HepG2 (cell line): Measurements from ENCODE around the gene PTGR1. TPM values are rescaled to one million over a fixed set of nuclear protein-coding genes. Genes with fewer than 3 reads are reported as not detected.
A peak's percentile ranks its signal among the peaks of the same experiment; 100 is the strongest.

Experiments
- CERS6 ChIP-seq: sonication (generic); formaldehyde crosslinking; IDR thresholded peaks from 2 replicates; pipeline ENCODE4 v1.5.0; 2020; ENCODE audit warnings: missing genetic modification reagents
- DPF2 ChIP-seq: sonication (generic); formaldehyde crosslinking; IDR thresholded peaks from 2 replicates; pipeline ENCODE4 v1.4.0; 2020; ENCODE audit warnings: mild to moderate bottlenecking, low read depth, missing genetic modification reagents, borderline replicate concordance
- ELF4 ChIP-seq: sonication (generic); formaldehyde crosslinking; IDR thresholded peaks from 2 replicates; pipeline ENCODE4 v1.5.0; 2020; ENCODE audit warnings: missing genetic modification reagents, mild to moderate bottlenecking, moderate library complexity, borderline replicate concordance
- HIVEP1 ChIP-seq: sonication (generic); formaldehyde crosslinking; IDR thresholded peaks from 2 replicates; pipeline ENCODE4 v1.4.0; 2020; ENCODE audit warnings: mild to moderate bottlenecking, missing genetic modification reagents
- HOXA5 ChIP-seq: sonication (generic); formaldehyde crosslinking; IDR thresholded peaks from 2 replicates; pipeline ENCODE4 v1.4.0; 2020; ENCODE audit warnings: missing genetic modification reagents
- KLF15 ChIP-seq: sonication (generic); formaldehyde crosslinking; IDR thresholded peaks from 2 replicates; pipeline ENCODE4 v1.8.1; 2023; ENCODE audit warnings: borderline replicate concordance, mild to moderate bottlenecking, inconsistent platforms, missing genetic modification reagents, mixed read lengths
- MLLT10 ChIP-seq: sonication (generic); formaldehyde crosslinking; IDR thresholded peaks from 2 replicates; pipeline ENCODE4 v1.4.0; 2020; ENCODE audit warnings: missing genetic modification reagents
- MTA1 ChIP-seq: sonication (generic); formaldehyde crosslinking; IDR thresholded peaks from 2 replicates; pipeline ENCODE4 v1.4.0; 2020; ENCODE audit warnings: missing genetic modification reagents, mild to moderate bottlenecking, borderline replicate concordance
- NR2F2 ChIP-seq: IDR thresholded peaks from 2 replicates; pipeline ENCODE4 v1.6.1; 2012; ENCODE audit warnings: low read depth, inconsistent platforms, borderline replicate concordance
- PATZ1 ChIP-seq: sonication (generic); formaldehyde crosslinking; IDR thresholded peaks from 2 replicates; pipeline ENCODE4 v1.4.0; 2020; ENCODE audit warnings: missing genetic modification reagents
- PREB ChIP-seq: sonication (generic); formaldehyde crosslinking; IDR thresholded peaks from 2 replicates; pipeline ENCODE4 v1.4.0; 2020; ENCODE audit warnings: missing genetic modification reagents
- TSC22D2 ChIP-seq: sonication (generic); formaldehyde crosslinking; IDR thresholded peaks from 2 replicates; pipeline ENCODE4 v1.5.1; 2020; ENCODE audit warnings: missing genetic modification reagents, mild to moderate bottlenecking, borderline replicate concordance
- U2AF1 ChIP-seq: fragments of 200-400 bp; formaldehyde crosslinking; optimal IDR thresholded peaks from 2 replicates; pipeline ENCODE3; 2017; ENCODE audit warnings: mild to moderate bottlenecking, low read depth, low read length
- ZNF280B ChIP-seq: sonication (generic); formaldehyde crosslinking; IDR thresholded peaks from 2 replicates; pipeline ENCODE4 v1.5.0; 2020; ENCODE audit warnings: missing genetic modification reagents, mild to moderate bottlenecking, borderline replicate concordance
- ZNF44 ChIP-seq: sonication (generic); formaldehyde crosslinking; IDR thresholded peaks from 2 replicates; pipeline ENCODE4 v1.5.1; 2020; ENCODE audit warnings: mild to moderate bottlenecking, missing genetic modification reagents
- ZNF567 ChIP-seq: sonication (generic); formaldehyde crosslinking; IDR thresholded peaks from 2 replicates; pipeline ENCODE4 v1.8.1; 2023; ENCODE audit warnings: mild to moderate bottlenecking, missing genetic modification reagents, borderline replicate concordance
- ZNF646 ChIP-seq: sonication (generic); formaldehyde crosslinking; IDR thresholded peaks from 2 replicates; pipeline ENCODE4 v1.9.0; 2021; ENCODE audit warnings: mild to moderate bottlenecking, missing genetic modification reagents
- ZNF746 ChIP-seq: sonication (generic); formaldehyde crosslinking; IDR thresholded peaks from 2 replicates; pipeline ENCODE4 v1.8.0; 2022; ENCODE audit warnings: mild to moderate bottlenecking, missing genetic modification reagents
- ZNF776 ChIP-seq: sonication (generic); formaldehyde crosslinking; IDR thresholded peaks from 2 replicates; pipeline ENCODE4 v1.4.0; 2020; ENCODE audit warnings: mild to moderate bottlenecking, missing genetic modification reagents
- polyA plus RNA-seq, 8 experiments: library from polyadenylated mRNA; depleted of rRNA in 3 of 8; stranded (reverse) in 7 of 8; unstranded in 1 of 8; fragments of >200 nt; fragmentation: Illumina TruSeq in 4 of 8; extraction: Trizol in 4 of 8; gene quantifications; 2 replicates each; pipeline versions ENCODE4 v1.2.1 to v1.2.3, GENCODE V29; 2011 to 2016; ENCODE audit warnings: low read depth in 4 of 8, missing spikeins in 1 of 8, mixed read lengths in 1 of 8; ENCODE audit not compliant: insufficient read depth in 1 of 8
- total RNA-seq, 5 experiments: library from RNA; depleted of rRNA; stranded (reverse); fragments of >200 nt; fragmentation: Illumina TruSeq; extraction: Trizol; gene quantifications; 2 replicates each; pipeline ENCODE4 v1.2.3, GENCODE V29; 2016; ENCODE audit warnings: low read depth in 1 of 5

PTGR1 gene
- total and polyA plus RNA-seq, 2 of the 13 experiments (the other 11 are each of a cell fraction or from before 2014, with no cell fraction given), result 6.0 to 15.8 TPM

GRCh38 chr9:111524731-111525055 is 74.8 kb downstream of the PTGR1 start (continued):
- TF ChIP-seq ZNF567 (CRISPR knock-in tag) (0 out of 2 replicates have a peak, but pooled peaks have one; percentile 24), ZNF44 (CRISPR knock-in tag) (no peak), MLLT10 (CRISPR knock-in tag) (no peak), KLF15 (CRISPR knock-in tag) (no peak), HIVEP1 (CRISPR knock-in tag) (no peak), HOXA5 (CRISPR knock-in tag) (no peak), PATZ1 (no peak), ZNF280B (CRISPR knock-in tag) (no peak), PREB (CRISPR knock-in tag) (no peak), CERS6 (CRISPR knock-in tag) (no peak), DPF2 (CRISPR knock-in tag) (no peak), U2AF1 (no peak), ZNF646 (no peak), ZNF746 (CRISPR knock-in tag) (no peak), MTA1 (CRISPR knock-in tag) (no peak), TSC22D2 (CRISPR knock-in tag) (0 out of 2 replicates have a peak, but pooled peaks have one; percentile 83), ELF4 (CRISPR knock-in tag) (no peak), NR2F2 (no peak), ZNF776 (no peak)
